Peyer's patch (tissue), 4 donors: Measurements from ENCODE around the gene VPS36. TPM values are rescaled to one million over a fixed set of nuclear protein-coding genes. Genes with fewer than 3 reads are reported as not detected.
"Not testable (repeated sequence)": the region's sequence is repeated elsewhere in the genome, so short reads cannot be mapped to it uniquely, and the experiment has no call there.

ENCODE experiments used
- DNase-seq, 3 donors: peaks; one replicate each; pipeline ENCODE4 v3.0.0-alpha.2; 2017 to 2019
- H3K27ac ChIP-seq, 4 donors: fragments of 200-600 bp; sonication (generic); one replicate each; pipeline ENCODE4 v1.5.1; 2016 to 2019
- H3K27me3 ChIP-seq, 2 donors: fragments of 200-600 bp; sonication (generic); one replicate each; pipeline ENCODE4 v1.5.1; 2019
- H3K36me3 ChIP-seq, 3 donors: fragments of 200-600 bp; sonication (generic); one replicate each; pipeline ENCODE4 v1.5.1; 2016 to 2019
- H3K4me1 ChIP-seq, 4 donors: fragments of 200-600 bp; sonication (generic); one replicate each; pipeline ENCODE4 v1.5.1; 2016 to 2019
- H3K4me3 ChIP-seq, 4 donors: fragments of 200-600 bp; sonication (generic); 1 replicate in 3 of 4; 2 replicates in 1 of 4; pipeline ENCODE4 v1.5.1; 2016 to 2019; ENCODE audit warnings: mild to moderate bottlenecking in 1 of 4
- H3K9me3 ChIP-seq, 4 donors: fragments of 200-600 bp; sonication (generic); one replicate each; pipeline ENCODE4 v1.5.1; 2016 to 2019; ENCODE audit warnings: mild to moderate bottlenecking in 1 of 4
- POLR2A ChIP-seq, 2 donors: fragments of 450-650 bp; IDR thresholded peaks; one replicate each; pipeline ENCODE4 v1.5.1; 2017; ENCODE audit warnings: antibody characterized with exemption in 2 of 2, mild to moderate bottlenecking in 2 of 2, moderate library complexity in 2 of 2
- total RNA-seq, 4 donors: library from RNA; depleted of rRNA; stranded (reverse); fragments of >200 nt; gene quantifications; one replicate each; pipeline ENCODE4 v1.1.0, GENCODE V29; 2016
- TF ChIP-seq, protein P1 (sequence below), 6 experiments: fragments of 450-650 bp in 4 of 6; fragments of 200-600 bp in 2 of 6; sonication (generic) in 1 of 6; IDR thresholded peaks; one replicate each; pipeline ENCODE4 v1.5.1; 2017 to 2019; ENCODE audit warnings: antibody characterized with exemption in 6 of 6, mild to moderate bottlenecking in 3 of 6, moderate library complexity in 1 of 6

Gene VPS36
- total RNA-seq, 4 donors from 2014 or later, result 52.0 to 87.0 (median 78.7) TPM

GRCh38 chr13:52378312-52378711 is 72.1 kb downstream of the VPS36 start:
- H3K4me3 ChIP-seq, result no peak overlapping the region
- no peaks in the 10 kb centered on the region for H3K9me3 ChIP-seq
- H3K27me3 ChIP-seq, result no peaks in the 10 kb centered on the region
- H3K27ac ChIP-seq, result no peak overlapping the region
- no peak for TF ChIP-seq POLR2A (IDR thresholded peaks at IDR 0.05)
- TF ChIP-seq, protein P1, sequence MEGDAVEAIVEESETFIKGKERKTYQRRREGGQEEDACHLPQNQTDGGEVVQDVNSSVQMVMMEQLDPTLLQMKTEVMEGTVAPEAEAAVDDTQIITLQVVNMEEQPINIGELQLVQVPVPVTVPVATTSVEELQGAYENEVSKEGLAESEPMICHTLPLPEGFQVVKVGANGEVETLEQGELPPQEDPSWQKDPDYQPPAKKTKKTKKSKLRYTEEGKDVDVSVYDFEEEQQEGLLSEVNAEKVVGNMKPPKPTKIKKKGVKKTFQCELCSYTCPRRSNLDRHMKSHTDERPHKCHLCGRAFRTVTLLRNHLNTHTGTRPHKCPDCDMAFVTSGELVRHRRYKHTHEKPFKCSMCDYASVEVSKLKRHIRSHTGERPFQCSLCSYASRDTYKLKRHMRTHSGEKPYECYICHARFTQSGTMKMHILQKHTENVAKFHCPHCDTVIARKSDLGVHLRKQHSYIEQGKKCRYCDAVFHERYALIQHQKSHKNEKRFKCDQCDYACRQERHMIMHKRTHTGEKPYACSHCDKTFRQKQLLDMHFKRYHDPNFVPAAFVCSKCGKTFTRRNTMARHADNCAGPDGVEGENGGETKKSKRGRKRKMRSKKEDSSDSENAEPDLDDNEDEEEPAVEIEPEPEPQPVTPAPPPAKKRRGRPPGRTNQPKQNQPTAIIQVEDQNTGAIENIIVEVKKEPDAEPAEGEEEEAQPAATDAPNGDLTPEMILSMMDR (IDR thresholded peaks at IDR 0.05), result no peak
- no peaks in the 10 kb centered on the region for H3K4me1 ChIP-seq
- no peaks in the 10 kb centered on the region for H3K36me3 ChIP-seq
- DNase-seq, result no peak

DNA sequence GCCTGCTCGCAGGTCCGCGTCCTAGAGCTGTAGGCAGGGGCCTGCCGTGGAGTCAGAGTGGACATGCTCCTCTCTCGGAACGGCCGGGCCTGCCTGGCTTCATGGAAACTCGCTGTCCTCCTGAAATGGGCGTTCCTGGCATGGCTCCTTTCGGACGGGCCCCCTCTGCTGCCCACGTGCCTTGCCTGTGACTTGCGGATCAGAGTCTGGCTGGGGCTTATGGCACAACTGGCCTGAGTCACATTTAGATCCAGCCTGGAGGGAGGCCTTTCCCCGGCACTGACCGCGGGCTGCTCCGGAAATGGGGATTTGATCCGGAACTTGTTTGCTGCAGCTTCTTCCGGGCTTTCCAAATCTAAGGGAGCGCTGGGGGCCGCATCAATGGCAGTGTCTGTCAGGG is 72.5 kb downstream of the VPS36 start:
- H3K36me3 ChIP-seq, result no peaks in the 10 kb centered on the region
- H3K9me3 ChIP-seq, result no peaks in the 10 kb centered on the region
- no peaks in the 10 kb centered on the region for H3K27me3 ChIP-seq
- DNase-seq, result no peak
- no peak overlapping the region for H3K4me3 ChIP-seq
- TF ChIP-seq, protein P1 (IDR thresholded peaks at IDR 0.05), result no peak
- TF ChIP-seq POLR2A (IDR thresholded peaks at IDR 0.05), result no peak
- no peaks in the 10 kb centered on the region for H3K4me1 ChIP-seq
- no peak overlapping the region for H3K27ac ChIP-seq

DNA sequence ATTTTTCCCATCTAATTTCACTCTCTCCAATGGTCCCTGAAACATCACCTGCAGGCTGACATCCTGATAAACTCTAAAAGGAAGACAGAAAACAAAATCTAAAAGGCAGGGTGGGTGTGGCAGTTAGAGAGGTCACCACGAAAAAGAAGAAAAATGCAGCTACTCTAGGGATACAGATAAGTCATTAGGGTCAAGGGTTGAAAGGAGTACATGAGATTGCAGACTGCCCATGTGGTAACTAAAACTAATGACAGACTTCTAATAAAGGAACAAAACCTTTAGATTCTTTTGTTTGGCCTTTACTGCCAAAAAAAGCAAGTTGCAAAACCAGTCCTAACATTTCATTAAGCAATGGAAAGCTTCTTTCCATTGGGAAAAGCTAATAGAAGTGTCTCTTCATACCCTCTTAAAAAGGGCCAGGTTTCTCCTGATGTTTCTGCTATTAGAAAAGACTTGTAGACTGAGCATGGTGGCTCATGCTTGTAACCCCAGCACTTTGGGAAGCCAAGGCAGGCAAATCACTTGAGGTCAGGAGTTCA is 75.5 kb downstream of the VPS36 start:
- Histone ChIP-seq H3K4me1 (no peaks in the 10 kb centered on the region), H3K4me3 (no peak overlapping the region), H3K27ac (no peak overlapping the region), H3K9me3 (no peaks in the 10 kb centered on the region), H3K27me3 (no peaks in the 10 kb centered on the region), H3K36me3 (no peaks in the 10 kb centered on the region)
- no peak for DNase-seq
- TF ChIP-seq, protein P1 (IDR thresholded peaks at IDR 0.05), result no peak
- TF ChIP-seq POLR2A (IDR thresholded peaks at IDR 0.05), result no peak

GRCh38 chr13:52374389-52374788 is 76.0 kb downstream of the VPS36 start:
- TF ChIP-seq, protein P1 (IDR thresholded peaks at IDR 0.05), result no peak
- no peak for TF ChIP-seq POLR2A (IDR thresholded peaks at IDR 0.05)
- no peaks in the 10 kb centered on the region for H3K4me1 ChIP-seq
- no peak for DNase-seq
- H3K36me3 ChIP-seq, result no peaks in the 10 kb centered on the region
- no peak overlapping the region for H3K4me3 ChIP-seq
- H3K27me3 ChIP-seq, result no peaks in the 10 kb centered on the region
- H3K9me3 ChIP-seq, result no peaks in the 10 kb centered on the region
- H3K27ac ChIP-seq, result no peak overlapping the region

- H3K27ac ChIP-seq, H3K4me3 ChIP-seq, H3K4me1 ChIP-seq, DNase-seq, H3K27me3 ChIP-seq, H3K36me3 ChIP-seq, H3K9me3 ChIP-seq: not testable (repeated sequence)
Observed at GRCh38 chr13:52373277-52373676, 77.2 kb downstream of the VPS36 start.

- no peak for DNase-seq
- H3K4me3 ChIP-seq, result no peak overlapping the region
- no peaks in the 10 kb centered on the region for H3K4me1 ChIP-seq
- no peaks in the 10 kb centered on the region for H3K36me3 ChIP-seq
- no peak overlapping the region for H3K27ac ChIP-seq
- no peaks in the 10 kb centered on the region for H3K27me3 ChIP-seq
- H3K9me3 ChIP-seq, result no peaks in the 10 kb centered on the region
- TF ChIP-seq, protein P1 (IDR thresholded peaks at IDR 0.05), result no peak
- no peak for TF ChIP-seq POLR2A (IDR thresholded peaks at IDR 0.05)
Observed at GRCh38 chr13:52371736-52372247, 78.6 kb downstream of the VPS36 start.
